Mesenchymal stem cell (in vitro differentiated cells and primary cell): ENCODE data around the gene ZNF236.
A peak's percentile ranks its signal among the peaks of the same experiment; 100 is the strongest.

Source experiments
- DNase-seq: peaks from one replicate; pipeline ENCODE4 v3.0.0-alpha.2; 2013
- H2AFZ ChIP-seq: one replicate; pipeline ENCODE4 v1.6.1; 2013; ENCODE audit warnings: low read depth, mild to moderate bottlenecking, control low read depth, inconsistent platforms, low read length, moderate library complexity
- H2AK5ac ChIP-seq: 2 replicates; pipeline ENCODE4 v1.6.1; 2013; ENCODE audit warnings: low read length, moderate library complexity, mild to moderate bottlenecking, inconsistent platforms; ENCODE audit not compliant: severe bottlenecking
- H2BK120ac ChIP-seq: one replicate; pipeline ENCODE4 v1.6.1; 2013; ENCODE audit warnings: low read depth, mild to moderate bottlenecking, inconsistent platforms, low read length, moderate library complexity
- H2BK12ac ChIP-seq, 2 experiments: one replicate each; pipeline ENCODE4 v1.6.1; 2013; ENCODE audit warnings: inconsistent platforms in 2 of 2, low read length in 2 of 2, mild to moderate bottlenecking in 2 of 2, moderate library complexity in 2 of 2, control low read depth in 1 of 2
- H2BK15ac ChIP-seq: one replicate; pipeline ENCODE4 v1.6.1; 2013; ENCODE audit warnings: mild to moderate bottlenecking, low read depth, inconsistent platforms; ENCODE audit not compliant: poor library complexity, severe bottlenecking
- H2BK5ac ChIP-seq: 2 replicates; pipeline ENCODE4 v1.6.1; 2013; ENCODE audit warnings: low read depth, mild to moderate bottlenecking, low read length, control low read depth, inconsistent platforms; ENCODE audit not compliant: poor library complexity, severe bottlenecking
- H3K14ac ChIP-seq, 2 experiments: one replicate each; pipeline ENCODE4 v1.6.1; 2013; ENCODE audit warnings: inconsistent platforms in 2 of 2, low read length in 2 of 2, control low read depth in 1 of 2, mild to moderate bottlenecking in 1 of 2, moderate library complexity in 1 of 2
- H3K18ac ChIP-seq, 2 experiments: one replicate each; pipeline ENCODE4 v1.6.1; 2013; ENCODE audit warnings: inconsistent platforms in 2 of 2, low read length in 2 of 2, control low read depth in 1 of 2, low read depth in 1 of 2, mild to moderate bottlenecking in 1 of 2
- H3K23ac ChIP-seq, 2 experiments: one replicate each; pipeline ENCODE4 v1.6.1; 2013; ENCODE audit warnings: inconsistent platforms in 2 of 2, low read length in 2 of 2, mild to moderate bottlenecking in 2 of 2, moderate library complexity in 2 of 2, control low read depth in 1 of 2
- H3K27ac ChIP-seq: 2 replicates; pipeline ENCODE4 v1.5.1; 2013; ENCODE audit warnings: mild to moderate bottlenecking, moderate library complexity, low read length, control low read depth, inconsistent platforms; ENCODE audit not compliant: poor library complexity, severe bottlenecking
- H3K27me3 ChIP-seq, 2 experiments: 2 replicates each; pipeline versions ENCODE4 v1.6.1 to v1.7.0; 2013; ENCODE audit warnings: low read length in 2 of 2, mild to moderate bottlenecking in 2 of 2, moderate library complexity in 2 of 2, control low read depth in 1 of 2, inconsistent platforms in 1 of 2; ENCODE audit not compliant: control insufficient read depth in 1 of 2, insufficient read depth in 1 of 2
- H3K36me3 ChIP-seq, 2 experiments: 2 replicates each; pipeline versions ENCODE4 v1.6.1 to v1.7.0; 2013; ENCODE audit warnings: low read length in 2 of 2, control low read depth in 1 of 2, inconsistent platforms in 1 of 2, low read depth in 1 of 2, mild to moderate bottlenecking in 1 of 2; ENCODE audit not compliant: insufficient read depth in 2 of 2, control insufficient read depth in 1 of 2
- H3K4ac ChIP-seq, 2 experiments: one replicate each; pipeline ENCODE4 v1.6.1; 2013; ENCODE audit warnings: inconsistent platforms in 2 of 2, low read length in 2 of 2, mild to moderate bottlenecking in 2 of 2, moderate library complexity in 2 of 2, control low read depth in 1 of 2, low read depth in 1 of 2
- H3K4me1 ChIP-seq: 2 replicates; pipeline ENCODE4 v1.6.1; 2013; ENCODE audit warnings: low read depth, low read length, control low read depth; ENCODE audit not compliant: control insufficient read depth, insufficient read depth
- H3K4me2 ChIP-seq: 2 replicates; pipeline ENCODE4 v1.6.1; 2013; ENCODE audit warnings: low read length, mild to moderate bottlenecking, inconsistent platforms; ENCODE audit not compliant: poor library complexity, severe bottlenecking
- H3K4me3 ChIP-seq, 2 experiments: 2 replicates each; pipeline versions ENCODE4 v1.5.1 to v1.7.0; 2013; ENCODE audit warnings: low read length in 2 of 2, mild to moderate bottlenecking in 2 of 2, control low read depth in 1 of 2, low read depth in 1 of 2; ENCODE audit not compliant: insufficient read depth in 1 of 2
- H3K79me1 ChIP-seq: replicated peaks from 2 replicates; pipeline ENCODE4 v1.6.1; 2013; ENCODE audit warnings: mild to moderate bottlenecking, control low read depth, low read length, inconsistent platforms; ENCODE audit not compliant: poor library complexity, severe bottlenecking
- H3K9ac ChIP-seq: 2 replicates; pipeline ENCODE4 v1.7.0; 2013; ENCODE audit warnings: mild to moderate bottlenecking, low read length, moderate library complexity
- H3K9me3 ChIP-seq: 2 replicates; pipeline ENCODE4 v1.7.0; 2013; ENCODE audit warnings: mild to moderate bottlenecking, low read length; ENCODE audit not compliant: control insufficient read depth
- H4K8ac ChIP-seq: one replicate; pipeline ENCODE4 v1.6.1; 2013; ENCODE audit warnings: inconsistent platforms, mild to moderate bottlenecking, low read length, moderate library complexity
- H4K91ac ChIP-seq: one replicate; pipeline ENCODE4 v1.6.1; 2013; ENCODE audit warnings: mild to moderate bottlenecking, low read length, inconsistent platforms
- WGBS: methylation state at CpG from one replicate; pipeline ENCODE4 v1.1.7; 2013; ENCODE audit warnings: mixed read lengths; 5-methylcytosine and 5-hydroxymethylcytosine counted together

Gene ZNF236

GRCh38 chr18:76951456-76952247, 129.3 kb downstream of the ZNF236 start:
- Histone ChIP-seq H4K91ac (no peak overlapping the region), H3K79me1 (peaks cover 17% of the 10 kb centered on the region), H3K4me1 (peaks cover 1% of the 10 kb centered on the region), H3K14ac (no peak overlapping the region), H3K36me3 (peaks cover 33 to 78% of the 10 kb centered on the region in 2 experiments), H3K18ac (no peak overlapping the region), H4K8ac (no peak overlapping the region), H2BK5ac (no peak overlapping the region), H3K27ac (no peak overlapping the region), H3K4me2 (no peak overlapping the region), H3K9me3 (no peaks in the 10 kb centered on the region), H3K27me3 (no peaks in the 10 kb centered on the region), H2BK12ac (no peak overlapping the region), H3K4me3 (no peak overlapping the region), H2BK15ac (no peak overlapping the region), H3K4ac (no peak overlapping the region), H2AFZ (no peak overlapping the region), H2BK120ac (no peak overlapping the region), H3K9ac (no peak overlapping the region), H2AK5ac (no peak overlapping the region), H3K23ac (no peak overlapping the region)
- WGBS = 91% methylated on average over 11 of the region's 12 CpGs
- no peak for DNase-seq

GRCh38 chr18:76952747-76953146, 130.4 kb downstream of the ZNF236 start:
- H3K36me3 ChIP-seq = peaks cover 36 to 80% of the 10 kb centered on the region in 2 experiments
- no peak overlapping the region for H2AK5ac ChIP-seq
- no peak overlapping the region for H2BK5ac ChIP-seq
- H2AFZ ChIP-seq = no peak overlapping the region
- H2BK15ac ChIP-seq = no peak overlapping the region
- H3K27ac ChIP-seq = no peak overlapping the region
- H2BK120ac ChIP-seq = no peak overlapping the region
- H3K23ac ChIP-seq = no peak overlapping the region
- DNase-seq = no peak
- H4K91ac ChIP-seq = no peak overlapping the region
- no peak overlapping the region for H3K4me3 ChIP-seq
- H3K14ac ChIP-seq = no peak overlapping the region
- H3K9me3 ChIP-seq = no peaks in the 10 kb centered on the region
- H3K18ac ChIP-seq = no peak overlapping the region
- H3K4ac ChIP-seq = no peak overlapping the region
- no peaks in the 10 kb centered on the region for H3K27me3 ChIP-seq
- H2BK12ac ChIP-seq = no peak overlapping the region
- no peak overlapping the region for H3K4me2 ChIP-seq
- 92% methylated on average over 4 of the region's 4 CpGs for WGBS
- H4K8ac ChIP-seq = no peak overlapping the region
- H3K79me1 ChIP-seq = peaks cover 15% of the 10 kb centered on the region
- H3K9ac ChIP-seq = no peak overlapping the region
- H3K4me1 ChIP-seq = peaks cover 3% of the 10 kb centered on the region

GRCh38 chr18:76953156-76953555, 130.8 kb downstream of the ZNF236 start:
- H3K27me3 ChIP-seq = no peaks in the 10 kb centered on the region
- peaks cover 15% of the 10 kb centered on the region for H3K79me1 ChIP-seq
- no peak overlapping the region for H2BK15ac ChIP-seq
- H2AK5ac ChIP-seq = no peak overlapping the region
- H3K9me3 ChIP-seq = no peaks in the 10 kb centered on the region
- DNase-seq = no peak
- H3K9ac ChIP-seq = no peak overlapping the region
- no peak overlapping the region for H3K4me2 ChIP-seq
- no peak overlapping the region for H4K91ac ChIP-seq
- H3K23ac ChIP-seq = no peak overlapping the region
- H2AFZ ChIP-seq = no peak overlapping the region
- H2BK12ac ChIP-seq = no peak overlapping the region
- peaks cover 40 to 80% of the 10 kb centered on the region in 2 experiments for H3K36me3 ChIP-seq
- H3K18ac ChIP-seq = no peak overlapping the region
- H3K4ac ChIP-seq = no peak overlapping the region
- no peak overlapping the region for H3K14ac ChIP-seq
- WGBS = 92% methylated on average over 6 of the region's 6 CpGs
- H3K4me3 ChIP-seq = no peak overlapping the region
- H3K4me1 ChIP-seq = peaks cover 3% of the 10 kb centered on the region
- H3K27ac ChIP-seq = no peak overlapping the region
- no peak overlapping the region for H2BK120ac ChIP-seq
- H2BK5ac ChIP-seq = no peak overlapping the region
- no peak overlapping the region for H4K8ac ChIP-seq

GRCh38 chr18:76953583-76954233, 131.4 kb downstream of the ZNF236 start:
- Histone ChIP-seq H3K14ac (no peak overlapping the region), H2AK5ac (no peak overlapping the region), H3K23ac (no peak overlapping the region), H3K27me3 (no peaks in the 10 kb centered on the region), H2AFZ (no peak overlapping the region), H3K9me3 (no peaks in the 10 kb centered on the region), H3K79me1 (peaks cover 18% of the 10 kb centered on the region), H3K36me3 (peaks cover 41 to 80% of the 10 kb centered on the region in 2 experiments), H2BK15ac (no peak overlapping the region), H4K91ac (no peak overlapping the region), H3K18ac (no peak overlapping the region), H3K4ac (no peak overlapping the region), H3K4me2 (no peak overlapping the region), H4K8ac (no peak overlapping the region), H3K4me3 (no peak overlapping the region), H2BK12ac (no peak overlapping the region), H2BK5ac (no peak overlapping the region), H3K9ac (peak overlapping the region; percentile 41), H3K4me1 (peaks cover 8% of the 10 kb centered on the region), H3K27ac (no peak overlapping the region), H2BK120ac (no peak overlapping the region)
- no peak for DNase-seq
- WGBS = 94% methylated on average over 11 of the region's 12 CpGs
